B cell (primary cell): ENCODE data around the gene CLEC19A. TPM values are rescaled to one million over a fixed set of nuclear protein-coding genes. Genes with fewer than 3 reads are reported as not detected.
"Not testable (repeated sequence)": the region's sequence is repeated elsewhere in the genome, so short reads cannot be mapped to it uniquely, and the experiment has no call there.

Source experiments
- ATAC-seq: fragments of 200-7000 bp; cut with Tn5 transposase; one replicate; pipeline ENCODE4 v1.10.0; 2021; ENCODE audit warnings: low read depth, mild to moderate bottlenecking, moderate number of reproducible peaks, moderate library complexity
- CTCF ChIA-PET: fragments of 350-600 bp; sonication (Branson Sonifier 250); formaldehyde crosslinking; loops from one replicate; lab custom pipeline; 2021; ENCODE audit warnings: antibody characterized with exemption, inconsistent platforms; lab: Charles Lee
- POLR2A ChIA-PET: fragments of 350-600 bp; sonication (Branson Sonifier 250); formaldehyde crosslinking; loops from one replicate; lab custom pipeline; 2021; ENCODE audit warnings: antibody characterized with exemption; lab: Charles Lee
- DNase-seq: peaks from one replicate; pipeline ENCODE4 v3.0.0; 2013
- H2AFZ ChIP-seq: 2 replicates; pipeline ENCODE4 v1.6.1; 2012; ENCODE audit warnings: mild to moderate bottlenecking, low read depth, low read length; ENCODE audit not compliant: insufficient read depth, poor library complexity, severe bottlenecking
- H3K27ac ChIP-seq, 2 donors: 1 replicate in 1 of 2; 2 replicates in 1 of 2; pipeline ENCODE4 v1.5.1; 2012 to 2013; ENCODE audit warnings: low read length in 2 of 2, mild to moderate bottlenecking in 2 of 2, moderate library complexity in 1 of 2
- H3K27me3 ChIP-seq, 4 experiments: fragments of 200-600 bp in 1 of 4; sonication (generic) in 1 of 4; replicated peaks in 1 of 4; 1 replicate in 2 of 4; 2 replicates in 2 of 4; pipeline versions ENCODE4 v1.6.1 to v1.7.0; 2013 to 2016; ENCODE audit warnings: low read length in 3 of 4, mild to moderate bottlenecking in 2 of 4, mixed read lengths in 1 of 4, moderate library complexity in 1 of 4; ENCODE audit not compliant: insufficient read depth in 4 of 4, control insufficient read depth in 3 of 4; ENCODE audit errors: control extremely low read depth in 1 of 4
- H3K36me3 ChIP-seq, 2 experiments: replicated peaks in 1 of 2; 1 replicate in 1 of 2; 2 replicates in 1 of 2; pipeline versions ENCODE4 v1.6.1 to v1.7.1; 2013; ENCODE audit warnings: low read length in 1 of 2; ENCODE audit not compliant: insufficient read depth in 2 of 2, control insufficient read depth in 1 of 2; ENCODE audit errors: control extremely low read depth in 1 of 2, extremely low read depth in 1 of 2
- H3K4me1 ChIP-seq, 2 donors: fragments of 200-600 bp in 1 of 2; sonication (generic) in 1 of 2; 1 replicate in 1 of 2; 2 replicates in 1 of 2; pipeline versions ENCODE4 v1.5.1 to v1.6.1; 2013 to 2017; ENCODE audit warnings: low read length in 2 of 2; ENCODE audit not compliant: control insufficient read depth in 2 of 2, insufficient read depth in 2 of 2
- H3K4me2 ChIP-seq: replicated peaks from 2 replicates; pipeline ENCODE3; 2012; ENCODE audit warnings: mild to moderate bottlenecking, low read depth, low read length; ENCODE audit not compliant: poor library complexity, severe bottlenecking
- H3K4me3 ChIP-seq, 5 experiments: fragments of 200-600 bp in 1 of 5; sonication (generic) in 1 of 5; 1 replicate in 3 of 5; 2 replicates in 2 of 5; pipeline versions ENCODE4 v1.5.1 to v1.7.0; 2011 to 2016; ENCODE audit warnings: low read length in 4 of 5, mild to moderate bottlenecking in 4 of 5, low read depth in 2 of 5, control low read depth in 1 of 5, moderate library complexity in 1 of 5; ENCODE audit not compliant: insufficient read depth in 1 of 5; ENCODE audit errors: control extremely low read depth in 1 of 5, extremely low read depth in 1 of 5
- H3K79me2 ChIP-seq: fragments of 200-600 bp; sonication (generic); one replicate; pipeline ENCODE4 v1.6.0; 2016; ENCODE audit warnings: low read length; ENCODE audit not compliant: control insufficient read depth, insufficient read depth
- H3K9ac ChIP-seq: fragments of 200-600 bp; sonication (generic); 2 replicates; pipeline ENCODE4 v1.6.1; 2017; ENCODE audit warnings: mild to moderate bottlenecking, low read length, moderate library complexity
- H3K9me3 ChIP-seq, 3 donors: one replicate each; pipeline versions ENCODE4 v1.6.1 to v1.7.1; 2013; ENCODE audit warnings: low read length in 2 of 3; ENCODE audit not compliant: control insufficient read depth in 2 of 3, insufficient read depth in 1 of 3; ENCODE audit errors: control extremely low read depth in 1 of 3
- H4K20me1 ChIP-seq: 2 replicates; pipeline ENCODE4 v1.6.0; 2012; ENCODE audit warnings: mild to moderate bottlenecking, low read length; ENCODE audit not compliant: insufficient read depth, control insufficient read depth, poor library complexity, severe bottlenecking
- H3K27ac Mint-ChIP-seq: one replicate; pipeline ENCODE4 v1.8.0; 2021; ENCODE audit warnings: mixed read lengths
- H3K27me3 Mint-ChIP-seq: one replicate; pipeline ENCODE4 v1.8.0; 2021; ENCODE audit warnings: mixed read lengths
- H3K4me1 Mint-ChIP-seq: one replicate; pipeline ENCODE4 v1.8.0; 2021; ENCODE audit warnings: mixed read lengths
- H3K4me3 Mint-ChIP-seq: one replicate; pipeline ENCODE4 v1.8.0; 2021; ENCODE audit warnings: mixed read lengths
- H3K9me3 Mint-ChIP-seq: one replicate; pipeline ENCODE4 v1.8.0; 2022; ENCODE audit warnings: mixed read lengths; ENCODE audit not compliant: insufficient read depth
- EZH2 ChIP-seq: IDR thresholded peaks from 2 replicates; pipeline ENCODE4 v1.6.1; 2012; ENCODE audit warnings: borderline replicate concordance, low read depth, mild to moderate bottlenecking, moderate library complexity, low read length; ENCODE audit not compliant: insufficient read depth, poor library complexity, severe bottlenecking
- WGBS: methylation state at CpG from one replicate; pipeline ENCODE4 v1.1.5; 2013; ENCODE audit warnings: missing lambda C conversion rate; ENCODE audit not compliant: insufficient coverage; 5-methylcytosine and 5-hydroxymethylcytosine counted together
- intact Hi-C: fragments of 100-400 bp; cut with micrococcal nuclease; formaldehyde crosslinking; loops from one replicate; pipeline ENCODE4 v1.10.0; 2022
- polyA plus RNA-seq: library from polyadenylated mRNA; depleted of rRNA; stranded (reverse); fragments of >200 nt; gene quantifications from 2 replicates; pipeline ENCODE4 v1.2.3, GENCODE V29; 2012
- total RNA-seq, 2 donors: library from RNA; stranded (reverse); fragments of 120-200 nt in 1 of 2; gene quantifications; 1 replicate in 1 of 2; 2 replicates in 1 of 2; pipeline versions ENCODE4 v1.2.3 to v1.2.4, GENCODE V29; 2013 to 2022
- TF ChIP-seq, protein P1 (sequence below): fragments of 200-600 bp; IDR thresholded peaks from one replicate; pipeline ENCODE4 v1.8.0; 2022; ENCODE audit warnings: antibody characterized with exemption, mild to moderate bottlenecking

CLEC19A gene
- total and polyA plus RNA-seq, 2 donors (not counting 1 experiment from before 2014, with no cell fraction given) = not detected

DNA sequence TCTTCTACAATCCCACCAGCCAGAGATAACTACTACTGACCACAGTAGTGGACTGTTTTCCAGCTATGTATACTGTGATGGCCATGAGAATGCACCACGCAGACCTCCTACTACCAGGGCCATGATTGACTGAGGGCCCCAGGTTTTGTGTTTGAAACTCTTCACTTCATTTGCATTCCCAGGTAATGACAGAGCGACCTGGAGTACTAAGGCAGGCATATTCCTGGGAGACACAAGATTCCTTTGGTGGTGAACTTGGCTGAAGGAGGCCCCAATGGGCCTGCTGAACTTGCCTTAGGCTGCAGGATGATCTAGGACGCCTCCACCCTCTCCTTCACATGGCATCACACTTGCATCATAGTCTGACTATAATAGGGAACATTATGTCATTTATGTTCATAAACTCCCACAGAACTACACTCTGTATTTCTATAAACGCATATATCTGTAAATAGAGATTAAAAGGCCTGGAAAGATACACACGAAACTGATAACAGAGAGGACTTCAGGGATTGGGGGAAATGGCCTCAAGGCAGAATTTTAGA, 30.4 kb downstream of the CLEC19A start:
- ATAC-seq (no peak), DNase-seq (no peak)
- no peaks in the 10 kb centered on the region for H3K4me1 Mint-ChIP-seq
- H4K20me1 ChIP-seq = no peaks in the 10 kb centered on the region
- no peak overlapping the region for H3K4me3 ChIP-seq
- POLR2A ChIA-PET = no interaction called here
- CTCF ChIA-PET = interaction anchor here (1.2 kb wide), 1 partner anchor 106 kb away, joined by 4 read pairs; no protein-coding TSS in a partner anchor
- H2AFZ ChIP-seq = no peak overlapping the region
- intact Hi-C loops = no loop called here
- peaks cover 4% of the 10 kb centered on the region for H3K27me3 Mint-ChIP-seq
- H3K9me3 ChIP-seq = no peaks in the 10 kb centered on the region
- no peak overlapping the region for H3K27ac ChIP-seq
- no peak for TF ChIP-seq EZH2
- TF ChIP-seq, protein P1, sequence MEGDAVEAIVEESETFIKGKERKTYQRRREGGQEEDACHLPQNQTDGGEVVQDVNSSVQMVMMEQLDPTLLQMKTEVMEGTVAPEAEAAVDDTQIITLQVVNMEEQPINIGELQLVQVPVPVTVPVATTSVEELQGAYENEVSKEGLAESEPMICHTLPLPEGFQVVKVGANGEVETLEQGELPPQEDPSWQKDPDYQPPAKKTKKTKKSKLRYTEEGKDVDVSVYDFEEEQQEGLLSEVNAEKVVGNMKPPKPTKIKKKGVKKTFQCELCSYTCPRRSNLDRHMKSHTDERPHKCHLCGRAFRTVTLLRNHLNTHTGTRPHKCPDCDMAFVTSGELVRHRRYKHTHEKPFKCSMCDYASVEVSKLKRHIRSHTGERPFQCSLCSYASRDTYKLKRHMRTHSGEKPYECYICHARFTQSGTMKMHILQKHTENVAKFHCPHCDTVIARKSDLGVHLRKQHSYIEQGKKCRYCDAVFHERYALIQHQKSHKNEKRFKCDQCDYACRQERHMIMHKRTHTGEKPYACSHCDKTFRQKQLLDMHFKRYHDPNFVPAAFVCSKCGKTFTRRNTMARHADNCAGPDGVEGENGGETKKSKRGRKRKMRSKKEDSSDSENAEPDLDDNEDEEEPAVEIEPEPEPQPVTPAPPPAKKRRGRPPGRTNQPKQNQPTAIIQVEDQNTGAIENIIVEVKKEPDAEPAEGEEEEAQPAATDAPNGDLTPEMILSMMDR = no peak
- H3K9me3 Mint-ChIP-seq = no peaks in the 10 kb centered on the region
- no peak overlapping the region for H3K27ac Mint-ChIP-seq
- no peaks in the 10 kb centered on the region for H3K4me1 ChIP-seq
- no peak overlapping the region for H3K4me3 Mint-ChIP-seq
- WGBS = no CpG with 5 or more reads among the region's 5 CpGs
- no peaks in the 10 kb centered on the region for H3K36me3 ChIP-seq
- no peak overlapping the region for H3K4me2 ChIP-seq
- no peaks in the 10 kb centered on the region for H3K79me2 ChIP-seq
- H3K9ac ChIP-seq = no peak overlapping the region
- H3K27me3 ChIP-seq = peaks cover 0 to 2% (median 0%) of the 10 kb centered on the region in 4 experiments

DNA sequence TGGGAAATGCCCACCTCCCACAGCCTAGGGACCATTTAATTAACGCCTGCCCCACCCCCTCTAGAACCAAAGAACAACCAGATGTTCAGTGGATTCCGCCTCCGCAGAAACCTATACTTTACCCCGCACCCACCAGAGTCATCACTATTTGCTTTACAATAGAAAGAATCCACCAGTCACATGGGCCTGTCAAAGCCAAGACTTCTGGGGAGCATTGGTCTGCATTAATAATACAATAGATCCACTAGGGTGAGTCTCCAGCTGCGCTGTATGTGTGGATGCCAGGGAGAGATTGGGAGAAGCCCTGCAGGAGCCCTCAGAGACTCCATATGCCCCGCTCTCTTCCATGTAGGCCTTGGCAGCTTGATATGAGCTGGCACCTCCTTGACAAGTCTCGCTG, 31.3 kb downstream of the CLEC19A start:
- H3K27ac Mint-ChIP-seq = no peak overlapping the region
- H3K4me1 Mint-ChIP-seq = no peaks in the 10 kb centered on the region
- 83% methylated on average over 1 of the region's 7 CpGs for WGBS

DNA sequence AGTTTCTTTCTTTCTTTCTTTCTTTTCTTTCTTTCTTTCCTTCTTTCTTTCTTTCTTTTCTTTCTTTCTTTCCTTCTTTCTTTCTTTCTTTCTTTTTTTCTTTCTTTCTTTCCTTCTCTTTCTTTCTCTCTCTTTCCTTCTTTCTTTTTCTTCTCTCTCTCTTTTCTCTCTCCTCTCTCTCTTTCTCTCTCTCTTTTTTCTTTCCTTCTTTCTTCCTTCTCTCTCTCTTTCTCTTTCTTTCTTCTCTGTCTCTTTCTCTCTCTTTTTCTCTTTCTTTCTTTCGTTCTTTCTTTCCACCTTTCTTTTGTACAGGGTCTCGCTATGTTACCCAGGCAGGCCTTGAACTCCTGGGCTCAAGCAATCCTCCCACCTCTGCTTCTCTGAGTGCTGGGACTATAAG, 35.7 kb downstream of the CLEC19A start:
- H3K4me3 Mint-ChIP-seq, ATAC-seq: not testable (repeated sequence)

More for the DNA sequence above, 31.3 kb downstream of the CLEC19A start:
- Histone ChIP-seq H3K4me3 (no peak overlapping the region), H3K9ac (no peak overlapping the region), H4K20me1 (no peaks in the 10 kb centered on the region), H3K27me3 (peaks cover 0 to 2% (median 0%) of the 10 kb centered on the region in 4 experiments), H3K27ac (no peak overlapping the region), H3K9me3 (no peaks in the 10 kb centered on the region), H3K4me2 (no peak overlapping the region), H3K4me1 (no peaks in the 10 kb centered on the region), H3K36me3 (no peaks in the 10 kb centered on the region), H3K79me2 (no peaks in the 10 kb centered on the region), H2AFZ (no peak overlapping the region)
- H3K4me3 Mint-ChIP-seq = no peak overlapping the region
- TF ChIP-seq EZH2 = no peak
- TF ChIP-seq, protein P1 = no peak
- ChIA-PET POLR2A (no interaction called here), CTCF (no interaction called here)
- DNase-seq = no peak
- no peaks in the 10 kb centered on the region for H3K9me3 Mint-ChIP-seq
- ATAC-seq = no peak
- peaks cover 4% of the 10 kb centered on the region for H3K27me3 Mint-ChIP-seq
- intact Hi-C loops = no loop called here

More for the DNA sequence above, 35.7 kb downstream of the CLEC19A start:
- H3K27me3 ChIP-seq, H4K20me1 ChIP-seq, H3K4me1 Mint-ChIP-seq, H3K4me1 ChIP-seq, intact Hi-C loops, H3K4me2 ChIP-seq, H3K9ac ChIP-seq, H3K9me3 Mint-ChIP-seq, H3K79me2 ChIP-seq, POLR2A ChIA-PET, H3K9me3 ChIP-seq, H3K27ac ChIP-seq, H3K4me3 ChIP-seq, DNase-seq, H3K36me3 ChIP-seq, H3K27me3 Mint-ChIP-seq, CTCF ChIA-PET, H3K27ac Mint-ChIP-seq, H2AFZ ChIP-seq: not testable (repeated sequence)
- 100% methylated on average over 1 of the region's 2 CpGs for WGBS
